Smooth muscle cell (in vitro differentiated cells): Measurements from ENCODE around the gene CANT1. TPM values are rescaled to one million over a fixed set of nuclear protein-coding genes. Genes with fewer than 3 reads are reported as not detected.

Source experiments
- DNase-seq: peaks from one replicate; lab custom pipeline; 2025; ENCODE audit not compliant: unreplicated experiment; lab: John Stamatoyannopoulos, UW
- H2AFZ ChIP-seq: fragments of 200-600 bp; sonication (generic); 2 replicates; pipeline ENCODE4 v1.6.0; 2016; ENCODE audit warnings: antibody characterized with exemption, low read depth, mild to moderate bottlenecking
- H3F3A ChIP-seq: fragments of 200-600 bp; sonication (generic); 2 replicates; pipeline ENCODE4 v1.6.0; 2017; ENCODE audit warnings: antibody characterized with exemption, low read depth
- H3K27ac ChIP-seq: fragments of 200-600 bp; sonication (generic); 2 replicates; pipeline ENCODE4 v1.5.1; 2016; ENCODE audit warnings: low read depth, mild to moderate bottlenecking
- H3K27me3 ChIP-seq: fragments of 200-600 bp; sonication (generic); 2 replicates; pipeline ENCODE4 v1.6.1; 2016; ENCODE audit warnings: low read depth, mild to moderate bottlenecking
- H3K36me3 ChIP-seq: fragments of 200-600 bp; sonication (generic); 2 replicates; pipeline ENCODE4 v1.5.1; 2016; ENCODE audit warnings: low read depth
- H3K4me1 ChIP-seq: fragments of 200-600 bp; sonication (generic); 2 replicates; pipeline ENCODE4 v1.5.1; 2016; ENCODE audit warnings: low read depth
- H3K4me2 ChIP-seq: fragments of 200-600 bp; sonication (generic); 2 replicates; pipeline ENCODE4 v1.6.0; 2016; ENCODE audit warnings: mild to moderate bottlenecking
- H3K4me3 ChIP-seq: fragments of 200-600 bp; sonication (generic); 2 replicates; pipeline ENCODE4 v1.5.1; 2016; ENCODE audit warnings: mild to moderate bottlenecking
- H3K79me2 ChIP-seq: fragments of 200-600 bp; sonication (generic); 2 replicates; pipeline ENCODE4 v1.6.0; 2016; ENCODE audit warnings: low read depth, mild to moderate bottlenecking
- H3K9ac ChIP-seq: fragments of 200-600 bp; sonication (generic); 2 replicates; pipeline ENCODE4 v1.6.0; 2016; ENCODE audit warnings: low read depth
- H3K9me3 ChIP-seq: fragments of 200-600 bp; sonication (generic); replicated peaks from 2 replicates; pipeline ENCODE4 v1.5.1; 2016; ENCODE audit warnings: low read depth
- H4K20me1 ChIP-seq: fragments of 200-600 bp; sonication (generic); 2 replicates; pipeline ENCODE4 v1.6.0; 2016; ENCODE audit warnings: low read depth
- WGBS: methylation state at CpG from one replicate; pipeline ENCODE4 v1.1.7; 2016; ENCODE audit warnings: low lambda C conversion rate; 5-methylcytosine and 5-hydroxymethylcytosine counted together
- polyA plus RNA-seq: library from polyadenylated mRNA; unstranded; fragments of >200 nt; fragmentation: Nextera tagmentation; extraction: Ambion mirVana; gene quantifications from 2 replicates; pipeline ENCODE4 v1.2.1, GENCODE V29; 2016
- total RNA-seq: library from RNA; depleted of rRNA; stranded (reverse); fragments of >200 nt; gene quantifications from 2 replicates; pipeline ENCODE4 v1.2.3, GENCODE V29; 2014
- TF ChIP-seq, protein P1 (sequence below): fragments of 200-600 bp; sonication (generic); IDR thresholded peaks from 2 replicates; pipeline ENCODE4 v1.5.1; 2017; ENCODE audit warnings: borderline replicate concordance, mild to moderate bottlenecking, antibody characterized with exemption; ENCODE audit not compliant: insufficient read depth, poor library complexity, severe bottlenecking

Gene CANT1
- total and polyA plus RNA-seq, 2 experiments from 2014 or later, result 38.3 to 42.1 TPM

DNA sequence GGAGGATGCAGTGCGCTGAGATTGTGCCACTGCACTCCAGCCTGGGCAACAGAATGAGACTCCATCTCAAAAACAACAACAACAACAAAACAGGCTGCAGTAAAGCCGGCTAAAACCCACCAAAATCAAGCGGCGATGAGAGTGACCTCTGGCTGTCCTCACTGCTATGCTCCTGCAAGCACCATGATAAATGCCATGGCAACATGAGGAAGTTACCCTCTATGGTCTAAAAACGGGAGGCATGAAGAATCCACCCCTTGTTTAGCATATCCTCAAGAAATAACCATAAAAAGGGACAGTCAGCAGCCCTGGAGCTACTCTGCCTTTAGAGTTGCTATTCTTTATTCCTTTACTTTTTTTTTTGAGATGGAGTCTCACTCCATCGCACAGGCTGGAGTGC lies 21.4 kb downstream of the CANT1 start:
- Histone ChIP-seq H3K9ac (no peak overlapping the region), H2AFZ (no peak overlapping the region), H3K79me2 (no peaks in the 10 kb centered on the region), H3F3A (no peaks in the 10 kb centered on the region), H3K36me3 (no peaks in the 10 kb centered on the region), H3K4me1 (no peaks in the 10 kb centered on the region), H3K4me2 (no peak overlapping the region), H3K27ac (no peak overlapping the region), H3K9me3 (no peaks in the 10 kb centered on the region), H4K20me1 (peaks cover 12% of the 10 kb centered on the region), H3K4me3 (no peak overlapping the region), H3K27me3 (no peaks in the 10 kb centered on the region)
- no peak for DNase-seq
- TF ChIP-seq, protein P1, sequence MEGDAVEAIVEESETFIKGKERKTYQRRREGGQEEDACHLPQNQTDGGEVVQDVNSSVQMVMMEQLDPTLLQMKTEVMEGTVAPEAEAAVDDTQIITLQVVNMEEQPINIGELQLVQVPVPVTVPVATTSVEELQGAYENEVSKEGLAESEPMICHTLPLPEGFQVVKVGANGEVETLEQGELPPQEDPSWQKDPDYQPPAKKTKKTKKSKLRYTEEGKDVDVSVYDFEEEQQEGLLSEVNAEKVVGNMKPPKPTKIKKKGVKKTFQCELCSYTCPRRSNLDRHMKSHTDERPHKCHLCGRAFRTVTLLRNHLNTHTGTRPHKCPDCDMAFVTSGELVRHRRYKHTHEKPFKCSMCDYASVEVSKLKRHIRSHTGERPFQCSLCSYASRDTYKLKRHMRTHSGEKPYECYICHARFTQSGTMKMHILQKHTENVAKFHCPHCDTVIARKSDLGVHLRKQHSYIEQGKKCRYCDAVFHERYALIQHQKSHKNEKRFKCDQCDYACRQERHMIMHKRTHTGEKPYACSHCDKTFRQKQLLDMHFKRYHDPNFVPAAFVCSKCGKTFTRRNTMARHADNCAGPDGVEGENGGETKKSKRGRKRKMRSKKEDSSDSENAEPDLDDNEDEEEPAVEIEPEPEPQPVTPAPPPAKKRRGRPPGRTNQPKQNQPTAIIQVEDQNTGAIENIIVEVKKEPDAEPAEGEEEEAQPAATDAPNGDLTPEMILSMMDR, result no peak
- 83% methylated on average over 6 of the region's 6 CpGs for WGBS

DNA sequence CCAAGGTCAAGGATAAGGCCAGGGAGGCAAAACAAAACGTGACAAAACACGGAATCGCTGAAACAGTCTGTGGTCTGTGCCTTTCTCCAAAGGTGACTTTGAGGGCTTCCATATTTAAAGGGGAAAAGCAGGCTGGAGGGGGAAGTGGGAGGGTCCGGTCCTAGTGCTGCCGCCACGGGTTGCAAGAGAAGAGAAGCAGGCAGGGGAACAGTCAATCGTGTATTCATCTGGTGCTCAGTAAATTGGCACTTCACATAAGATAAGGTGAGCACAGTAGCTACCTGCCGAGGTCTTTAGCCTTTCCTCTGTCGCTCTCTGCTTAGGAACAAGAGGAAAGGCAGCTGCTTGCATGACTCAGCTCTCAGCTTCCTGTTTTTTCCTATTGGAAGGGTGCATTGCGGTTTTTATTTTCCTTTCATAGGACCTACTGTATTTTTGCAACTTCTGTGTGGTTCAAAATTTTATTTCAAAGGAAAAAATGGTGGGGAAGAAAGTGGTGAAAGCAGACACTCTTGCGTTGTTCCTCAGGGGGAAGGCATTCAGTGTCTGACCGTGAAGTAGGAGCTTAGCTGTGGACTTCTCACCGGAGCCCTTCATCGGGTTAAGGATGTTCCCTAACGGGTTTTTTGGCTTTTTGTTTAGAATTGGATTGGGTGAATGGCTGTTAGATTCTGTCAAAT lies 22.8 kb downstream of the CANT1 start:
- Histone ChIP-seq H3K4me2 (peak overlapping the region; percentile 80), H3K36me3 (no peaks in the 10 kb centered on the region), H2AFZ (no peak overlapping the region), H3F3A (no peaks in the 10 kb centered on the region), H3K27ac (peak overlapping the region; percentile 70), H4K20me1 (no peaks in the 10 kb centered on the region), H3K9me3 (no peaks in the 10 kb centered on the region), H3K4me1 (no peaks in the 10 kb centered on the region), H3K4me3 (peak overlapping the region; percentile 35), H3K79me2 (no peaks in the 10 kb centered on the region), H3K9ac (peak overlapping the region; percentile 30), H3K27me3 (no peaks in the 10 kb centered on the region)
- DNase-seq, result no peak
- 27% methylated on average over 15 of the region's 15 CpGs for WGBS
- TF ChIP-seq, protein P1, result no peak

DNA sequence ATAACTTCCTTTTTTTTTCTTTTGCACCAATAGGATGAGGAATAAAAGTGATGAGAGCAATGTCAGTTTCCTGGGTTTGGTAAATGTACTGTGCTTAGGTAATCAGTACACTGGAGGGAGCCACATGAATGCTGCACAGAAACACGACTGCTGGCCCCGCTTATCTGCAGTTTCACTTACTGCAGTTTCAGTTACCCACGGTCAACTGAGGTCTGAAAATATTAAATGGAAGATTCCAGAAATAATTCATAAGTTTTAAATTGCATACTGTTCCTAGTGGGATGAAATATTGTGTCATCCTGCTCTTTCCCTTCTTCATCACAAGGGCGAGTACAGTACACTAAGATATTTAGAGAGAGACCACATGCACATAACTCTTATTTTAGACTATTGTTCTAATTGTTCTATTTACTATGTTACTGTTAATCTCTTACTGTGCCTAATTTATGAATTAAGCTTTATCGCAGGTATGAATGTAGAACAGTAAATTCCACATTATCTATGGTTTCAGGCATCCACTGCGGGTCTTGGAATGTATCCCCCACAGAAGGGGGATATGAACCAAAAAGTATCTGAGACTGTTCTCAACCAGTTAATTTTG lies 23.4 kb downstream of the CANT1 start:
- Histone ChIP-seq H3K4me2 (peak overlapping the region; percentile 80), H2AFZ (no peak overlapping the region), H3F3A (no peaks in the 10 kb centered on the region), H4K20me1 (no peaks in the 10 kb centered on the region), H3K27me3 (no peaks in the 10 kb centered on the region), H3K9me3 (no peaks in the 10 kb centered on the region), H3K79me2 (no peaks in the 10 kb centered on the region), H3K27ac (peak overlapping the region; percentile 70), H3K9ac (no peak overlapping the region), H3K4me1 (no peaks in the 10 kb centered on the region), H3K36me3 (no peaks in the 10 kb centered on the region), H3K4me3 (peak overlapping the region; percentile 35)
- WGBS, result 70% methylated on average over 6 of the region's 6 CpGs
- no peak for DNase-seq
- TF ChIP-seq, protein P1, result no peak
